Heart left ventricle (tissue), 13 donors: ENCODE data around the gene ZSCAN20.

Source experiments
- POLR2A ChIP-seq, 2 donors: fragments of 450-650 bp; IDR thresholded peaks; one replicate each; pipeline ENCODE4 v1.6.1; 2017; ENCODE audit warnings: antibody characterized with exemption in 2 of 2, mild to moderate bottlenecking in 2 of 2, moderate library complexity in 2 of 2
- TF ChIP-seq, protein P1 (sequence below), 12 donors: fragments of 200-600 bp; sonication (generic) in 4 of 12; IDR thresholded peaks; one replicate each; pipeline versions ENCODE4 v1.5.0 to v1.8.0; 2018 to 2022; ENCODE audit warnings: antibody characterized with exemption in 12 of 12, mild to moderate bottlenecking in 5 of 12
- donor health status: ischemic (EF 13 %, LVEDD 7.1; RV severe dilation, severe dysfunction).
- donor health status: DM: no; HTN: yes; CAD: no.
- donor health status: DM: no; HTN: no; CAD: no.
- donor health status: ischemic (EF 25% LVEDD 6.9; RV normal size, moderate dysfunction).
- donor health status: ischemic (EF 25% LVEDD 5.7; RV mildly dilated, moderate dysfunction).
- donor health status: ischemic (EF 35%, LVEDD 5.7; RV mildly dilated, moderate dysfunction).
- donor health status: nonischemic (EF 11% LVEDD 7.7; RV severe dilation, severe dysfunction).
- donor health status: DM: yes; HTN: yes; CAD: no.
- donor health status: PGD.
- donor health status: ischemic (EF 29% LVEDD 5.4; RV normal size, mild dysfunction).
- donor health status: nonischemic (EF 23%, LVEDD 6.1; RV moderate dilation, normal function).

DNA sequence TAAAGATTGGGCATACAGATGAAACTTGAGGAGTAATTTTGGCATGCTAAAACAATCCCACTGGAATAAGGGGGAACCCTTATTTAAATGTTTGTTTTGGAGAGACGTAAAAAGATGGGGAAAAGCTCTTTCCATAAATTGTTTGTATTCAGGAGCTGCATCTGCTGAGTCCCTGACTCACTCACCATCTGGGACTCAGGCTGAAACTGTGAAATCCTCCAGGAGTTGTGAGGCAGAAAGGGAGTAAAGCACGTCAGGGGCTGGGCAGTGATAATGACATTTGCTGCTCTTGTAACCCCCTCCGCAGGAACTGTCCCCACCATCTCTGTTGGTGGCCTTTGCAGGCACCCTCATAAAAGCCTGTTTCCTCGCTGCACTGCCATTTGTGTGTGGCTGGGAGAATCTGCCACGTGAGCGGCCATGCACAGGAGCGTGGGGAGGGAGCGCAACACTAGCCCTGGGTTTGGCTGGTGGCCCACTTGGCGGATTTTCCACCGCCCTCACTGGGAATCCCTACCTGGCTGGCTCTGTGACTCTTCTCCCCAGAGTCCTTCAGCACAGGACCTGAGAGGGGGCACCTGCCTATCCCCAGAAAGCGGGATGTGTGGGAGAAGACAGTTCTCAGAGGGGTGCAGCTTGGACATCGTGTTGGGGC lies 45.3 kb downstream of the ZSCAN20 start:
- TF ChIP-seq, protein P1, sequence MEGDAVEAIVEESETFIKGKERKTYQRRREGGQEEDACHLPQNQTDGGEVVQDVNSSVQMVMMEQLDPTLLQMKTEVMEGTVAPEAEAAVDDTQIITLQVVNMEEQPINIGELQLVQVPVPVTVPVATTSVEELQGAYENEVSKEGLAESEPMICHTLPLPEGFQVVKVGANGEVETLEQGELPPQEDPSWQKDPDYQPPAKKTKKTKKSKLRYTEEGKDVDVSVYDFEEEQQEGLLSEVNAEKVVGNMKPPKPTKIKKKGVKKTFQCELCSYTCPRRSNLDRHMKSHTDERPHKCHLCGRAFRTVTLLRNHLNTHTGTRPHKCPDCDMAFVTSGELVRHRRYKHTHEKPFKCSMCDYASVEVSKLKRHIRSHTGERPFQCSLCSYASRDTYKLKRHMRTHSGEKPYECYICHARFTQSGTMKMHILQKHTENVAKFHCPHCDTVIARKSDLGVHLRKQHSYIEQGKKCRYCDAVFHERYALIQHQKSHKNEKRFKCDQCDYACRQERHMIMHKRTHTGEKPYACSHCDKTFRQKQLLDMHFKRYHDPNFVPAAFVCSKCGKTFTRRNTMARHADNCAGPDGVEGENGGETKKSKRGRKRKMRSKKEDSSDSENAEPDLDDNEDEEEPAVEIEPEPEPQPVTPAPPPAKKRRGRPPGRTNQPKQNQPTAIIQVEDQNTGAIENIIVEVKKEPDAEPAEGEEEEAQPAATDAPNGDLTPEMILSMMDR (IDR thresholded peaks at IDR 0.05) = no peak
- no peak for TF ChIP-seq POLR2A (IDR thresholded peaks at IDR 0.05)
